HepG2 (cell line): ENCODE data around the gene PSMC3IP. TPM values are rescaled to one million over a fixed set of nuclear protein-coding genes. Genes with fewer than 3 reads are reported as not detected.

Experiments used
- ARNTL ChIP-seq: sonication (generic); formaldehyde crosslinking; IDR thresholded peaks from 2 replicates; pipeline ENCODE4 v1.4.0; 2020; ENCODE audit warnings: mild to moderate bottlenecking, missing genetic modification reagents
- GATA4 ChIP-seq: sonication (generic); IDR thresholded peaks from 2 replicates; pipeline ENCODE4 v1.6.1; 2016; ENCODE audit warnings: antibody characterized with exemption, low read depth, borderline replicate concordance
- GPN1 ChIP-seq: sonication (generic); formaldehyde crosslinking; IDR thresholded peaks from 2 replicates; pipeline ENCODE4 v1.5.1; 2020; ENCODE audit warnings: missing genetic modification reagents, borderline replicate concordance
- MED13 ChIP-seq: sonication (generic); formaldehyde crosslinking; IDR thresholded peaks from 2 replicates; pipeline ENCODE4 v1.5.0; 2020; ENCODE audit warnings: missing genetic modification reagents
- NCOA5 ChIP-seq: sonication (generic); formaldehyde crosslinking; IDR thresholded peaks from 2 replicates; pipeline ENCODE4 v1.4.0; 2020; ENCODE audit warnings: missing genetic modification reagents
- NFE2L2 ChIP-seq: fragments of 150-350 bp; IDR thresholded peaks from 2 replicates; pipeline ENCODE4 v1.6.1; 2014; ENCODE audit warnings: low read length
- POLR2G ChIP-seq: fragments of 200-400 bp; formaldehyde crosslinking; IDR thresholded peaks from 2 replicates; pipeline ENCODE4 v1.6.1; 2018; ENCODE audit warnings: mild to moderate bottlenecking, low read depth, low read length, moderate library complexity
- RARG ChIP-seq: sonication (generic); formaldehyde crosslinking; IDR thresholded peaks from 2 replicates; pipeline ENCODE4 v1.4.0; 2020; ENCODE audit warnings: low read depth, mild to moderate bottlenecking, missing genetic modification reagents
- RNF2 ChIP-seq: fragments of 450-650 bp; conservative IDR thresholded peaks from 2 replicates; pipeline ENCODE4 v1.6.1; 2016; ENCODE audit warnings: low read depth
- ZFAT ChIP-seq: sonication (generic); formaldehyde crosslinking; conservative IDR thresholded peaks from 2 replicates; pipeline ENCODE4 v1.8.1; 2023; ENCODE audit warnings: missing genetic modification reagents, inconsistent platforms
- ZFP62 ChIP-seq: sonication (generic); formaldehyde crosslinking; IDR thresholded peaks from 2 replicates; pipeline ENCODE4 v1.4.0; 2020; ENCODE audit warnings: missing genetic modification reagents
- ZKSCAN5 ChIP-seq: sonication (generic); formaldehyde crosslinking; IDR thresholded peaks from 2 replicates; pipeline ENCODE4 v1.5.1; 2020; ENCODE audit warnings: mild to moderate bottlenecking, missing genetic modification reagents
- ZKSCAN8 ChIP-seq: IDR thresholded peaks from 2 replicates; pipeline ENCODE4 v1.6.1; 2016; ENCODE audit warnings: borderline replicate concordance, missing genetic modification reagents, missing compliant biosample characterization
- ZNF260 ChIP-seq: sonication (generic); formaldehyde crosslinking; IDR thresholded peaks from 2 replicates; pipeline ENCODE4 v1.4.0; 2020; ENCODE audit warnings: missing genetic modification reagents, low read depth, mild to moderate bottlenecking, borderline replicate concordance
- ZNF569 ChIP-seq: sonication (generic); formaldehyde crosslinking; IDR thresholded peaks from 2 replicates; pipeline ENCODE4 v1.5.0; 2020; ENCODE audit warnings: mild to moderate bottlenecking, missing genetic modification reagents, moderate library complexity, borderline replicate concordance
- ZNF570 ChIP-seq: sonication (generic); formaldehyde crosslinking; IDR thresholded peaks from 2 replicates; pipeline ENCODE4 v1.4.0; 2020; ENCODE audit warnings: mild to moderate bottlenecking, missing genetic modification reagents, borderline replicate concordance
- ZNF883 ChIP-seq: sonication (generic); formaldehyde crosslinking; IDR thresholded peaks from 2 replicates; pipeline ENCODE4 v1.5.1; 2020; ENCODE audit warnings: mild to moderate bottlenecking, missing genetic modification reagents; ENCODE audit errors: not compliant biosample characterization
- polyA plus RNA-seq, 8 experiments: library from polyadenylated mRNA; depleted of rRNA in 3 of 8; stranded (reverse) in 7 of 8; unstranded in 1 of 8; fragments of >200 nt; fragmentation: Illumina TruSeq in 4 of 8; extraction: Trizol in 4 of 8; gene quantifications; 2 replicates each; pipeline versions ENCODE4 v1.2.1 to v1.2.3, GENCODE V29; 2011 to 2016; ENCODE audit warnings: low read depth in 4 of 8, missing spikeins in 1 of 8, mixed read lengths in 1 of 8; ENCODE audit not compliant: insufficient read depth in 1 of 8
- total RNA-seq, 5 experiments: library from RNA; depleted of rRNA; stranded (reverse); fragments of >200 nt; fragmentation: Illumina TruSeq; extraction: Trizol; gene quantifications; 2 replicates each; pipeline ENCODE4 v1.2.3, GENCODE V29; 2016; ENCODE audit warnings: low read depth in 1 of 5
- TF ChIP-seq, protein P1 (sequence below): sonication (generic); formaldehyde crosslinking; IDR thresholded peaks from 2 replicates; pipeline ENCODE4 v1.4.0; 2020; ENCODE audit warnings: missing genetic modification reagents, borderline replicate concordance
- TF ChIP-seq, protein P2 (sequence below): sonication (generic); formaldehyde crosslinking; IDR thresholded peaks from 2 replicates; pipeline ENCODE4 v1.4.0; 2020; ENCODE audit warnings: missing genetic modification reagents, borderline replicate concordance
- TF ChIP-seq, protein P3 (sequence below): sonication (generic); formaldehyde crosslinking; IDR thresholded peaks from 2 replicates; pipeline ENCODE4 v1.9.0; 2022; ENCODE audit warnings: low read depth, missing genetic modification reagents
- TF ChIP-seq, protein P4 (sequence below): sonication (generic); formaldehyde crosslinking; IDR thresholded peaks from 2 replicates; pipeline ENCODE4 v1.5.0; 2020; ENCODE audit warnings: missing genetic modification reagents, mild to moderate bottlenecking, borderline replicate concordance

PSMC3IP gene
- total and polyA plus RNA-seq, 2 of the 13 experiments (the other 11 are each of a cell fraction or from before 2014, with no cell fraction given), result 6.5 to 22.4 TPM

DNA sequence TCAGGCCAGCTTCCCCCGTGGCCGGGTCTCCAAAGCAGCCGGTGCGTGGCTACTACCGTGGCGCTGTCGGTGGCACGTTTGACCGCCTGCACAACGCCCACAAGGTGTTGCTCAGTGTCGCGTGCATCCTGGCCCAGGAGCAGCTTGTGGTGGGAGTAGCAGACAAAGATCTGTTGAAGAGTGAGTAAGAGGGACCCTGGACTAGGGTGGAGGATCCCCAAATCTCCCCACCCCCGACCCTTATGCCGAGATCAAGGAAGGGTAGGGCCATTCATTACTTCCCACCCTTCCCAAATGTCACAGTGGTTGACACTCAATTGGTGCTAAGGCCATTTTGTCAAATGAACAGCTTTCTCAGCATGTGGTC lies 14.4 kb downstream of the PSMC3IP start (continued):
- TF ChIP-seq ZNF260 (CRISPR knock-in tag) (no peak), NFE2L2 (no peak), RNF2 (no peak), ZNF569 (no peak), ARNTL (CRISPR knock-in tag) (no peak), ZNF883 (CRISPR knock-in tag) (no peak), NCOA5 (CRISPR knock-in tag) (no peak), MED13 (CRISPR knock-in tag) (no peak), GPN1 (CRISPR knock-in tag) (no peak), ZFAT (CRISPR knock-in tag) (no peak), ZNF570 (CRISPR knock-in tag) (no peak), GATA4 (no peak), RARG (CRISPR knock-in tag) (no peak), POLR2G (no peak), ZFP62 (CRISPR knock-in tag) (no peak), ZKSCAN5 (no peak), ZKSCAN8 (CRISPR knock-in tag) (no peak)
- TF ChIP-seq, protein P1, sequence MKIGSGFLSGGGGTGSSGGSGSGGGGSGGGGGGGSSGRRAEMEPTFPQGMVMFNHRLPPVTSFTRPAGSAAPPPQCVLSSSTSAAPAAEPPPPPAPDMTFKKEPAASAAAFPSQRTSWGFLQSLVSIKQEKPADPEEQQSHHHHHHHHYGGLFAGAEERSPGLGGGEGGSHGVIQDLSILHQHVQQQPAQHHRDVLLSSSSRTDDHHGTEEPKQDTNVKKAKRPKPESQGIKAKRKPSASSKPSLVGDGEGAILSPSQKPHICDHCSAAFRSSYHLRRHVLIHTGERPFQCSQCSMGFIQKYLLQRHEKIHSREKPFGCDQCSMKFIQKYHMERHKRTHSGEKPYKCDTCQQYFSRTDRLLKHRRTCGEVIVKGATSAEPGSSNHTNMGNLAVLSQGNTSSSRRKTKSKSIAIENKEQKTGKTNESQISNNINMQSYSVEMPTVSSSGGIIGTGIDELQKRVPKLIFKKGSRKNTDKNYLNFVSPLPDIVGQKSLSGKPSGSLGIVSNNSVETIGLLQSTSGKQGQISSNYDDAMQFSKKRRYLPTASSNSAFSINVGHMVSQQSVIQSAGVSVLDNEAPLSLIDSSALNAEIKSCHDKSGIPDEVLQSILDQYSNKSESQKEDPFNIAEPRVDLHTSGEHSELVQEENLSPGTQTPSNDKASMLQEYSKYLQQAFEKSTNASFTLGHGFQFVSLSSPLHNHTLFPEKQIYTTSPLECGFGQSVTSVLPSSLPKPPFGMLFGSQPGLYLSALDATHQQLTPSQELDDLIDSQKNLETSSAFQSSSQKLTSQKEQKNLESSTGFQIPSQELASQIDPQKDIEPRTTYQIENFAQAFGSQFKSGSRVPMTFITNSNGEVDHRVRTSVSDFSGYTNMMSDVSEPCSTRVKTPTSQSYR (CRISPR knock-in tag), result no peak
- TF ChIP-seq, protein P2, sequence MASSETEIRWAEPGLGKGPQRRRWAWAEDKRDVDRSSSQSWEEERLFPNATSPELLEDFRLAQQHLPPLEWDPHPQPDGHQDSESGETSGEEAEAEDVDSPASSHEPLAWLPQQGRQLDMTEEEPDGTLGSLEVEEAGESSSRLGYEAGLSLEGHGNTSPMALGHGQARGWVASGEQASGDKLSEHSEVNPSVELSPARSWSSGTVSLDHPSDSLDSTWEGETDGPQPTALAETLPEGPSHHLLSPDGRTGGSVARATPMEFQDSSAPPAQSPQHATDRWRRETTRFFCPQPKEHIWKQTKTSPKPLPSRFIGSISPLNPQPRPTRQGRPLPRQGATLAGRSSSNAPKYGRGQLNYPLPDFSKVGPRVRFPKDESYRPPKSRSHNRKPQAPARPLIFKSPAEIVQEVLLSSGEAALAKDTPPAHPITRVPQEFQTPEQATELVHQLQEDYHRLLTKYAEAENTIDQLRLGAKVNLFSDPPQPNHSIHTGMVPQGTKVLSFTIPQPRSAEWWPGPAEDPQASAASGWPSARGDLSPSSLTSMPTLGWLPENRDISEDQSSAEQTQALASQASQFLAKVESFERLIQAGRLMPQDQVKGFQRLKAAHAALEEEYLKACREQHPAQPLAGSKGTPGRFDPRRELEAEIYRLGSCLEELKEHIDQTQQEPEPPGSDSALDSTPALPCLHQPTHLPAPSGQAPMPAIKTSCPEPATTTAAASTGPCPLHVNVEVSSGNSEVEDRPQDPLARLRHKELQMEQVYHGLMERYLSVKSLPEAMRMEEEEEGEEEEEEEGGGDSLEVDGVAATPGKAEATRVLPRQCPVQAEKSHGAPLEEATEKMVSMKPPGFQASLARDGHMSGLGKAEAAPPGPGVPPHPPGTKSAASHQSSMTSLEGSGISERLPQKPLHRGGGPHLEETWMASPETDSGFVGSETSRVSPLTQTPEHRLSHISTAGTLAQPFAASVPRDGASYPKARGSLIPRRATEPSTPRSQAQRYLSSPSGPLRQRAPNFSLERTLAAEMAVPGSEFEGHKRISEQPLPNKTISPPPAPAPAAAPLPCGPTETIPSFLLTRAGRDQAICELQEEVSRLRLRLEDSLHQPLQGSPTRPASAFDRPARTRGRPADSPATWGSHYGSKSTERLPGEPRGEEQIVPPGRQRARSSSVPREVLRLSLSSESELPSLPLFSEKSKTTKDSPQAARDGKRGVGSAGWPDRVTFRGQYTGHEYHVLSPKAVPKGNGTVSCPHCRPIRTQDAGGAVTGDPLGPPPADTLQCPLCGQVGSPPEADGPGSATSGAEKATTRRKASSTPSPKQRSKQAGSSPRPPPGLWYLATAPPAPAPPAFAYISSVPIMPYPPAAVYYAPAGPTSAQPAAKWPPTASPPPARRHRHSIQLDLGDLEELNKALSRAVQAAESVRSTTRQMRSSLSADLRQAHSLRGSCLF (CRISPR knock-in tag), result no peak
- TF ChIP-seq, protein P3, sequence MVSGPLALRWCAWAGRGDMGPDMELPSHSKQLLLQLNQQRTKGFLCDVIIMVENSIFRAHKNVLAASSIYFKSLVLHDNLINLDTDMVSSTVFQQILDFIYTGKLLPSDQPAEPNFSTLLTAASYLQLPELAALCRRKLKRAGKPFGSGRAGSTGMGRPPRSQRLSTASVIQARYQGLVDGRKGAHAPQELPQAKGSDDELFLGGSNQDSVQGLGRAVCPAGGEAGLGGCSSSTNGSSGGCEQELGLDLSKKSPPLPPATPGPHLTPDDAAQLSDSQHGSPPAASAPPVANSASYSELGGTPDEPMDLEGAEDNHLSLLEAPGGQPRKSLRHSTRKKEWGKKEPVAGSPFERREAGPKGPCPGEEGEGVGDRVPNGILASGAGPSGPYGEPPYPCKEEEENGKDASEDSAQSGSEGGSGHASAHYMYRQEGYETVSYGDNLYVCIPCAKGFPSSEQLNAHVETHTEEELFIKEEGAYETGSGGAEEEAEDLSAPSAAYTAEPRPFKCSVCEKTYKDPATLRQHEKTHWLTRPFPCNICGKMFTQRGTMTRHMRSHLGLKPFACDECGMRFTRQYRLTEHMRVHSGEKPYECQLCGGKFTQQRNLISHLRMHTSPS (CRISPR knock-in tag), result no peak
- TF ChIP-seq, protein P4, sequence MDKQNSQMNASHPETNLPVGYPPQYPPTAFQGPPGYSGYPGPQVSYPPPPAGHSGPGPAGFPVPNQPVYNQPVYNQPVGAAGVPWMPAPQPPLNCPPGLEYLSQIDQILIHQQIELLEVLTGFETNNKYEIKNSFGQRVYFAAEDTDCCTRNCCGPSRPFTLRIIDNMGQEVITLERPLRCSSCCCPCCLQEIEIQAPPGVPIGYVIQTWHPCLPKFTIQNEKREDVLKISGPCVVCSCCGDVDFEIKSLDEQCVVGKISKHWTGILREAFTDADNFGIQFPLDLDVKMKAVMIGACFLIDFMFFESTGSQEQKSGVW (CRISPR knock-in tag), result no peak
